H1 (cell line): ENCODE data around the gene DOHH. TPM values are rescaled to one million over a fixed set of nuclear protein-coding genes. Genes with fewer than 3 reads are reported as not detected.
"Not testable (repeated sequence)": the region's sequence is repeated elsewhere in the genome, so short reads cannot be mapped to it uniquely, and the experiment has no call there.

Source experiments
- CTCF ChIA-PET: fragments of 300-600 bp; sonication (Branson Sonifier 250); formaldehyde crosslinking; loops from one replicate; lab custom pipeline; 2021; ENCODE audit not compliant: partially characterized antibody; lab: Charles Lee
- POLR2A ChIA-PET: fragments of 300-600 bp; sonication (Branson Sonifier 250); formaldehyde crosslinking; loops from one replicate; lab custom pipeline; 2021; ENCODE audit warnings: inconsistent platforms; ENCODE audit not compliant: partially characterized antibody; lab: Charles Lee
- DNase-seq, 2 experiments: peaks; one replicate each; pipeline versions ENCODE4 v3.0.0 to v3.0.0-alpha.2; 2010 to 2022; ENCODE audit warnings: low spot score in 2 of 2, low read depth in 1 of 2, mixed read lengths in 1 of 2
- FAIRE-seq: peaks from 2 replicates; lab custom pipeline; 2011; peaks lifted over from hg19 to GRCh38; lab: Jason Lieb, UNC
- H2AFZ ChIP-seq: 2 replicates; pipeline ENCODE4 v1.8.1; 2012; ENCODE audit warnings: low read length, inconsistent platforms
- H2AK5ac ChIP-seq: 2 replicates; pipeline ENCODE4 v1.6.1; 2013; ENCODE audit warnings: low read depth, low read length
- H2BK120ac ChIP-seq: replicated peaks from 2 replicates; pipeline ENCODE3; 2013; ENCODE audit warnings: low read depth, low read length, inconsistent platforms
- H2BK12ac ChIP-seq: 2 replicates; pipeline ENCODE4 v1.6.1; 2013; ENCODE audit warnings: low read depth, low read length
- H2BK15ac ChIP-seq: 2 replicates; pipeline ENCODE4 v1.6.1; 2013; ENCODE audit warnings: low read length
- H2BK20ac ChIP-seq: 2 replicates; pipeline ENCODE4 v1.6.1; 2013; ENCODE audit warnings: low read length
- H2BK5ac ChIP-seq: 2 replicates; pipeline ENCODE4 v1.6.1; 2013; ENCODE audit warnings: low read depth, low read length
- H3K14ac ChIP-seq: 2 replicates; pipeline ENCODE4 v1.6.1; 2013; ENCODE audit warnings: inconsistent platforms; ENCODE audit not compliant: insufficient read length
- H3K18ac ChIP-seq: 2 replicates; pipeline ENCODE4 v1.6.1; 2013; ENCODE audit warnings: low read length; ENCODE audit errors: extremely low read depth
- H3K23ac ChIP-seq: 2 replicates; pipeline ENCODE4 v1.6.1; 2013; ENCODE audit warnings: inconsistent platforms; ENCODE audit not compliant: insufficient read length
- H3K23me2 ChIP-seq: 2 replicates; pipeline ENCODE4 v1.6.1; 2013; ENCODE audit warnings: low read depth, low read length
- H3K27ac ChIP-seq: 2 replicates; pipeline ENCODE4 v1.6.1; 2011; ENCODE audit warnings: low read depth, low read length, inconsistent platforms
- H3K27me3 ChIP-seq, 4 experiments: replicated peaks in 1 of 4; 1 replicate in 1 of 4; 2 replicates in 3 of 4; pipeline versions ENCODE4 v1.6.1 to v1.8.1; 2011 to 2013; ENCODE audit warnings: low read length in 3 of 4, mild to moderate bottlenecking in 3 of 4, inconsistent platforms in 2 of 4, mixed read lengths in 2 of 4, moderate library complexity in 1 of 4; ENCODE audit not compliant: control insufficient read depth in 3 of 4, insufficient read depth in 3 of 4; ENCODE audit errors: extremely low read depth in 1 of 4
- H3K36me3 ChIP-seq, 4 experiments: 2 replicates each; pipeline versions ENCODE4 v1.6.1 to v1.8.1; 2011 to 2013; ENCODE audit warnings: mild to moderate bottlenecking in 4 of 4, low read length in 3 of 4, moderate library complexity in 2 of 4, control low read depth in 1 of 4, inconsistent platforms in 1 of 4; ENCODE audit not compliant: insufficient read depth in 4 of 4, control insufficient read depth in 2 of 4
- H3K4ac ChIP-seq: replicated peaks from 2 replicates; pipeline ENCODE3; 2013; ENCODE audit warnings: low read length, low read depth, mixed read lengths, inconsistent platforms; ENCODE audit not compliant: insufficient read length
- H3K4me1 ChIP-seq, 4 experiments: replicated peaks in 1 of 4; 1 replicate in 1 of 4; 2 replicates in 3 of 4; pipeline versions ENCODE4 v1.6.1 to v1.8.1; 2011 to 2013; ENCODE audit warnings: low read length in 3 of 4, inconsistent platforms in 2 of 4, mixed read lengths in 1 of 4; ENCODE audit not compliant: insufficient read depth in 4 of 4, control insufficient read depth in 3 of 4
- H3K4me2 ChIP-seq, 2 experiments: 2 replicates each; pipeline versions ENCODE4 v1.6.1 to v1.8.1; 2011 to 2013; ENCODE audit warnings: low read depth in 2 of 2, low read length in 2 of 2, control low read depth in 1 of 2, inconsistent platforms in 1 of 2, mild to moderate bottlenecking in 1 of 2; ENCODE audit not compliant: insufficient read depth in 1 of 2
- H3K4me3 ChIP-seq, 4 experiments: fragments of 200-600, 300-600 bp in 1 of 4; sonication (generic), shearing (Covaris generic), sonication (Bioruptor Twin) in 1 of 4; 2 replicates each; pipeline versions ENCODE4 v1.5.1 to v1.8.1; 2011 to 2016; ENCODE audit warnings: low read length in 4 of 4, low read depth in 3 of 4, control low read depth in 2 of 4, inconsistent platforms in 2 of 4, mild to moderate bottlenecking in 2 of 4, mixed read lengths in 1 of 4, moderate library complexity in 1 of 4; ENCODE audit not compliant: insufficient read depth in 2 of 4; ENCODE audit errors: extremely low read depth in 1 of 4
- H3K56ac ChIP-seq: replicated peaks from 2 replicates; pipeline ENCODE3; 2013; ENCODE audit warnings: low read depth, mild to moderate bottlenecking, mixed read lengths, low read length, inconsistent platforms; ENCODE audit not compliant: insufficient read length
- H3K79me1 ChIP-seq: 2 replicates; pipeline ENCODE4 v1.6.1; 2013; ENCODE audit warnings: low read depth, low read length, control low read depth
- H3K79me2 ChIP-seq, 2 experiments: 2 replicates each; pipeline versions ENCODE4 v1.6.1 to v1.8.1; 2012 to 2013; ENCODE audit warnings: low read length in 2 of 2, mild to moderate bottlenecking in 2 of 2, inconsistent platforms in 1 of 2; ENCODE audit not compliant: insufficient read depth in 2 of 2, control insufficient read depth in 1 of 2
- H3K9ac ChIP-seq, 4 experiments: replicated peaks in 1 of 4; 1 replicate in 1 of 4; 2 replicates in 3 of 4; pipeline versions ENCODE4 v1.6.1 to v1.8.1; 2011 to 2013; ENCODE audit warnings: low read depth in 3 of 4, low read length in 3 of 4, control low read depth in 2 of 4, mild to moderate bottlenecking in 2 of 4, moderate library complexity in 2 of 4, inconsistent platforms in 1 of 4; ENCODE audit errors: extremely low read depth in 1 of 4
- H3K9me3 ChIP-seq, 2 experiments: 2 replicates each; pipeline versions ENCODE4 v1.6.1 to v1.8.1; 2012 to 2013; ENCODE audit warnings: mild to moderate bottlenecking in 2 of 2, moderate library complexity in 2 of 2, control low read depth in 1 of 2, inconsistent platforms in 1 of 2, low read depth in 1 of 2, low read length in 1 of 2, mixed read lengths in 1 of 2; ENCODE audit not compliant: insufficient read depth in 2 of 2
- H4K20me1 ChIP-seq, 2 experiments: replicated peaks in 1 of 2; 2 replicates each; pipeline versions ENCODE3 to v1.8.1; 2011 to 2013; ENCODE audit warnings: inconsistent platforms in 2 of 2, low read length in 2 of 2, mild to moderate bottlenecking in 1 of 2; ENCODE audit not compliant: insufficient read depth in 2 of 2, control insufficient read depth in 1 of 2
- H4K5ac ChIP-seq: 2 replicates; pipeline ENCODE4 v1.6.1; 2013; ENCODE audit warnings: low read length, low read depth, mixed read lengths, inconsistent platforms; ENCODE audit not compliant: insufficient read length
- H4K8ac ChIP-seq: 2 replicates; pipeline ENCODE4 v1.8.0; 2013; ENCODE audit warnings: mild to moderate bottlenecking, moderate library complexity, low read length, inconsistent platforms; ENCODE audit not compliant: insufficient read depth; ENCODE audit errors: extremely low read depth
- H4K91ac ChIP-seq: replicated peaks from 2 replicates; pipeline ENCODE3; 2013; ENCODE audit warnings: low read length, mixed read lengths, inconsistent platforms; ENCODE audit not compliant: insufficient read length
- E2F6 ChIP-seq: IDR thresholded peaks from 2 replicates; pipeline ENCODE4 v1.6.1; 2012; ENCODE audit warnings: inconsistent platforms
- EP300 ChIP-seq, 2 experiments: IDR thresholded peaks; 1 replicate in 1 of 2; 2 replicates in 1 of 2; pipeline ENCODE4 v1.6.1; 2011 to 2012; ENCODE audit warnings: low read depth in 2 of 2, low read length in 2 of 2, mild to moderate bottlenecking in 2 of 2, borderline replicate concordance in 1 of 2, inconsistent platforms in 1 of 2, moderate library complexity in 1 of 2
- HDAC6 ChIP-seq: IDR thresholded peaks from one replicate; pipeline ENCODE4 v1.7.1; 2012; ENCODE audit warnings: low read depth, mild to moderate bottlenecking, inconsistent platforms, low read length, moderate library complexity
- WGBS, 2 experiments: shearing (Covaris generic) in 1 of 2; methylation state at CpG; one replicate each; pipeline versions ENCODE4 v1.1.6 to v1.1.7; 2013 to 2015; ENCODE audit warnings: low lambda C conversion rate in 2 of 2, mixed read lengths in 2 of 2, inconsistent platforms in 1 of 2, low coverage in 1 of 2, missing lambda C conversion rate in 1 of 2; ENCODE audit not compliant: insufficient replicate concordance in 2 of 2, insufficient coverage in 1 of 2, insufficient read length in 1 of 2; ENCODE audit errors: extremely low coverage in 1 of 2, missing lambda C conversion rate in 1 of 2; 5-methylcytosine and 5-hydroxymethylcytosine counted together
- polyA plus RNA-seq, 7 experiments: library from polyadenylated mRNA; depleted of rRNA in 3 of 7; stranded (reverse) in 5 of 7; unstranded in 2 of 7; fragments of >200 nt in 5 of 7; fragments of 200-250 nt in 2 of 7; gene quantifications; 1 replicate in 5 of 7; 2 replicates in 1 of 7; 4 replicates in 1 of 7; pipeline versions ENCODE4 v1.2.1 to v1.2.3, GENCODE V29; 2011 to 2013; ENCODE audit warnings: missing spikeins in 2 of 7, mixed read lengths in 2 of 7
- total RNA-seq: library from RNA; stranded (reverse); fragmentation: NEBNext Ultra II Directional; extraction: Animal tissue kit (Norgen Biotek cat#: 25700); gene quantifications from 2 replicates; pipeline ENCODE4 v1.2.1, GENCODE V29; 2021
- TF ChIP-seq, protein P1 (sequence below), 3 experiments: IDR thresholded peaks; 1 replicate in 2 of 3; 2 replicates in 1 of 3; pipeline versions ENCODE4 v1.5.1 to v1.6.1; 2011; ENCODE audit warnings: low read length in 3 of 3, mild to moderate bottlenecking in 3 of 3, inconsistent platforms in 2 of 3, low read depth in 1 of 3, moderate library complexity in 1 of 3; ENCODE audit not compliant: insufficient read depth in 1 of 3; ENCODE audit errors: control extremely low read depth in 1 of 3

DOHH gene
- total and polyA plus RNA-seq, 2 of the 8 experiments (the other 6 are each of a cell fraction or from before 2014, with no cell fraction given) = 7.3 to 17.7 TPM

DNA sequence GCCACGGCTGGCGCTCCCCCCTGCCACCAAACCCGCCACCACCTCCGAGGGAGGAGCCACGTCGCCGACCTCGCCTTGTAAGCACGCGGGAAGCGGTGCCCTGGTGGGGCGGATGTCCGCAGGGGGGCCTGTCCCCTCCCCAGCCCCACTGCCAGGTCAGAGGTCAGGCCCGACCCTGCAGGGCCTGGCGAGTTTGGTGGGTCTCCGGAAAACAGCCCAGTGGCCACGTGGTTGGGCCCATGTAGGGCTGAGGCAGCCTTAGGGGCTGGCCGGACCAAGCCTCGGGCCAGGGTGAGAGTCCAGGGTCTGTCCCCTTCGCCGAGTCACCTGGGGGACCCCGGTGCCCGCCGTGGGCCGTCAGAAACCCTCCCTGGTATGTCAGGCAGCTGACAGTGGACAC is 46.6 kb downstream of the DOHH start (continued):
- TF ChIP-seq, protein P1, sequence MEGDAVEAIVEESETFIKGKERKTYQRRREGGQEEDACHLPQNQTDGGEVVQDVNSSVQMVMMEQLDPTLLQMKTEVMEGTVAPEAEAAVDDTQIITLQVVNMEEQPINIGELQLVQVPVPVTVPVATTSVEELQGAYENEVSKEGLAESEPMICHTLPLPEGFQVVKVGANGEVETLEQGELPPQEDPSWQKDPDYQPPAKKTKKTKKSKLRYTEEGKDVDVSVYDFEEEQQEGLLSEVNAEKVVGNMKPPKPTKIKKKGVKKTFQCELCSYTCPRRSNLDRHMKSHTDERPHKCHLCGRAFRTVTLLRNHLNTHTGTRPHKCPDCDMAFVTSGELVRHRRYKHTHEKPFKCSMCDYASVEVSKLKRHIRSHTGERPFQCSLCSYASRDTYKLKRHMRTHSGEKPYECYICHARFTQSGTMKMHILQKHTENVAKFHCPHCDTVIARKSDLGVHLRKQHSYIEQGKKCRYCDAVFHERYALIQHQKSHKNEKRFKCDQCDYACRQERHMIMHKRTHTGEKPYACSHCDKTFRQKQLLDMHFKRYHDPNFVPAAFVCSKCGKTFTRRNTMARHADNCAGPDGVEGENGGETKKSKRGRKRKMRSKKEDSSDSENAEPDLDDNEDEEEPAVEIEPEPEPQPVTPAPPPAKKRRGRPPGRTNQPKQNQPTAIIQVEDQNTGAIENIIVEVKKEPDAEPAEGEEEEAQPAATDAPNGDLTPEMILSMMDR (IDR thresholded peaks at IDR 0.05; ENCODE audit: control extremely low read depth in 1 of 3, insufficient read depth in 1 of 3, low read depth in 1 of 3, low read length in 3 of 3) = no peak
- TF ChIP-seq E2F6 = no peak
- TF ChIP-seq EP300 (IDR thresholded peaks at IDR 0.05; ENCODE audit: borderline replicate concordance in 1 of 2, low read depth in 2 of 2, low read length in 2 of 2) = no peak
- no peak for TF ChIP-seq HDAC6

DNA sequence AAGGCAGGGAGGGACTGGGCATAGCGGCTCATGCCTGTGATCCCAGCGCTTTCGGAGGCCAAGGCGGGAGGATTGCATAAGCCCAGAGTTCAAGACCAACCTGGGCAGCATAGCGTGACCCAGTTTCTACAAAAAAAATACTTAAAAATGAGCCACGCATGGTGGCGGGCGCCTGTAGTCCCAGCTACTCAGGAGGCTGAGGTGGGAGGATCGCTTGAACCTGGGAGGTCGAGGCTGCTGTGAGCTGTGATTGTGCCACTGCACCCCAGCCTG is 47.6 kb downstream of the DOHH start:
- H3K4me2 ChIP-seq, H3K4me3 ChIP-seq, H3K27me3 ChIP-seq, H3K4ac ChIP-seq, H3K9ac ChIP-seq, H3K18ac ChIP-seq, H3K23ac ChIP-seq, H4K8ac ChIP-seq, H3K56ac ChIP-seq, H3K23me2 ChIP-seq, H2BK5ac ChIP-seq, H3K36me3 ChIP-seq, H3K4me1 ChIP-seq, H4K20me1 ChIP-seq, H3K79me1 ChIP-seq, H2BK15ac ChIP-seq, FAIRE-seq, H3K79me2 ChIP-seq, H2BK120ac ChIP-seq, H2BK20ac ChIP-seq, H4K5ac ChIP-seq, H4K91ac ChIP-seq, H3K27ac ChIP-seq, POLR2A ChIA-PET, H2AK5ac ChIP-seq, H2BK12ac ChIP-seq, DNase-seq, H2AFZ ChIP-seq, H3K9me3 ChIP-seq, H3K14ac ChIP-seq: not testable (repeated sequence)
- 94% methylated on average over 10 of the region's 10 CpGs; no CpG with 5 or more reads in 1 of the 2 experiments for WGBS, 2 experiments
- CTCF ChIA-PET = interaction anchor here (0.7 to 4.8 kb wide), 4 partner anchors 11 to 127 kb away, joined by 3 to 22 read pairs (median 3); no protein-coding TSS in a partner anchor
